K562 (cell line): ENCODE measurements around the gene SGK1. TPM values are rescaled to one million over a fixed set of nuclear protein-coding genes. Genes with fewer than 3 reads are reported as not detected.

Experiments used
- ATAC-seq: fragments of 200-7000 bp; cut with Tn5 transposase; 3 replicates; pipeline ENCODE4 v1.9.1; 2020; ENCODE audit warnings: moderate library complexity
- BruUV-seq: library from RNA; stranded (reverse); fragments of 400-500 nt; replicated peaks from 2 replicates; lab custom pipeline; 2021; lab: Mats Ljungman, UMichigan
- CTCF ChIA-PET: fragments of 300-600 bp; formaldehyde crosslinking; extraction: SDS; loops from one replicate; lab custom pipeline; 2021; ENCODE audit warnings: low intra/inter-chr PET ratio; lab: Yijun Ruan, JAX
- POLR2A ChIA-PET: fragments of 300-600, 350-650 bp; sonication (Branson Sonifier 250); formaldehyde crosslinking; extraction: SDS; loops from one replicate; lab custom pipeline; 2021; ENCODE audit warnings: antibody characterized with exemption, inconsistent platforms; lab: Yijun Ruan, JAX
- DNase-seq, 4 experiments: peaks; one replicate each; pipeline versions ENCODE4 v3.0.0 to v3.0.0-alpha.2; 2011 to 2018; ENCODE audit warnings: low spot score in 3 of 4, mixed read lengths in 3 of 4; ENCODE audit errors: extremely low read depth in 1 of 4
- FAIRE-seq: peaks from 2 replicates; lab custom pipeline; 2011; peaks lifted over from hg19 to GRCh38; lab: Jason Lieb, UNC
- H2AFZ ChIP-seq: 2 replicates; pipeline ENCODE4 v1.6.0; 2011; ENCODE audit warnings: low read depth, low read length, control low read depth, inconsistent platforms
- H3K27ac ChIP-seq: fragments of 200-600 bp; 3 replicates; pipeline ENCODE4 v1.8.0; 2011; ENCODE audit warnings: low read depth, mild to moderate bottlenecking, control low read depth, inconsistent platforms, low read length, moderate library complexity, mixed read lengths; ENCODE audit errors: extremely low read depth
- H3K27me3 ChIP-seq, 2 experiments: fragments of 300-600 bp in 1 of 2; 2 replicates in 1 of 2; 3 replicates in 1 of 2; pipeline versions ENCODE4 v1.6.0 to v1.8.0; 2011; ENCODE audit warnings: inconsistent platforms in 2 of 2, low read length in 2 of 2, mild to moderate bottlenecking in 1 of 2, mixed read lengths in 1 of 2, moderate library complexity in 1 of 2; ENCODE audit not compliant: control insufficient read depth in 2 of 2, insufficient read depth in 2 of 2
- H3K36me3 ChIP-seq: fragments of 300-600 bp; 3 replicates; pipeline ENCODE4 v1.8.0; 2011; ENCODE audit warnings: mild to moderate bottlenecking, low read length, inconsistent platforms; ENCODE audit not compliant: control insufficient read depth, insufficient read depth
- H3K4me1 ChIP-seq, 2 experiments: fragments of 200-600 bp in 1 of 2; replicated peaks in 1 of 2; 2 replicates in 1 of 2; 3 replicates in 1 of 2; pipeline versions ENCODE4 v1.5.1 to v1.8.0; 2011; ENCODE audit warnings: inconsistent platforms in 2 of 2, low read length in 2 of 2, mild to moderate bottlenecking in 1 of 2, mixed read lengths in 1 of 2, moderate library complexity in 1 of 2; ENCODE audit not compliant: control insufficient read depth in 2 of 2, insufficient read depth in 2 of 2
- H3K4me2 ChIP-seq: 2 replicates; pipeline ENCODE4 v1.6.1; 2011; ENCODE audit warnings: low read length, control low read depth, inconsistent platforms, mixed read lengths; ENCODE audit not compliant: insufficient read depth
- H3K4me3 ChIP-seq: fragments of 200-600 bp; sonication (generic), shearing (Covaris generic); 2 replicates; pipeline ENCODE4 v1.5.1; 2016; ENCODE audit warnings: control low read depth, inconsistent platforms
- H3K79me2 ChIP-seq: fragments of 200-600 bp; 3 replicates; pipeline ENCODE4 v1.8.0; 2011; ENCODE audit warnings: low read length, inconsistent platforms; ENCODE audit not compliant: control insufficient read depth, insufficient read depth
- H3K9ac ChIP-seq, 2 experiments: 2 replicates each; pipeline versions ENCODE4 v1.6.0 to v1.6.1; 2011; ENCODE audit warnings: low read depth in 2 of 2, low read length in 2 of 2, control low read depth in 1 of 2, inconsistent platforms in 1 of 2, mild to moderate bottlenecking in 1 of 2, mixed read lengths in 1 of 2; ENCODE audit not compliant: insufficient read depth in 1 of 2
- H3K9me1 ChIP-seq: one replicate; pipeline ENCODE4 v1.6.0; 2011; ENCODE audit warnings: inconsistent platforms, mild to moderate bottlenecking, low read length, moderate library complexity; ENCODE audit not compliant: control insufficient read depth, insufficient read depth
- H3K9me3 ChIP-seq: replicated peaks from 2 replicates; pipeline ENCODE4 v1.5.1; 2011; ENCODE audit warnings: low read depth, low read length, inconsistent platforms; ENCODE audit not compliant: control insufficient read depth, insufficient read depth
- H4K20me1 ChIP-seq: replicated peaks from 2 replicates; pipeline ENCODE4 v1.6.1; 2011; ENCODE audit warnings: low read length, inconsistent platforms, mixed read lengths; ENCODE audit not compliant: control insufficient read depth, insufficient read depth
- BRD4 ChIP-seq: fragments of 200-600 bp; sonication (generic); IDR thresholded peaks from 2 replicates; pipeline ENCODE4 v1.6.1; 2017; ENCODE audit warnings: inconsistent platforms
- C11orf30 ChIP-seq: fragments of 450-650 bp; IDR thresholded peaks from 2 replicates; pipeline ENCODE4 v1.6.1; 2016; ENCODE audit warnings: low read depth, mild to moderate bottlenecking
- CHD1 ChIP-seq: fragments of 200-600 bp; sonication (generic); IDR thresholded peaks from one replicate; pipeline ENCODE4 v1.6.1; 2012; ENCODE audit warnings: mild to moderate bottlenecking, moderate library complexity, low read length, inconsistent platforms
- LEF1 ChIP-seq: fragments of 450-650 bp; IDR thresholded peaks from 2 replicates; pipeline ENCODE4 v1.6.1; 2016; ENCODE audit warnings: mild to moderate bottlenecking
- MED1 ChIP-seq: sonication (generic); formaldehyde crosslinking; IDR thresholded peaks from 2 replicates; pipeline ENCODE4 v1.8.1; 2023; ENCODE audit warnings: missing genetic modification reagents, borderline replicate concordance
- NCOA1 ChIP-seq: fragments of 450-650 bp; IDR thresholded peaks from 2 replicates; pipeline ENCODE4 v1.6.1; 2016; ENCODE audit warnings: low read depth
- NFIC ChIP-seq: fragments of 450-650 bp; IDR thresholded peaks from 2 replicates; pipeline ENCODE4 v1.6.1; 2017; ENCODE audit warnings: mild to moderate bottlenecking, inconsistent platforms
- NR2F6 ChIP-seq: fragments of 450-650 bp; formaldehyde crosslinking; IDR thresholded peaks from 2 replicates; pipeline ENCODE4 v1.4.0; 2020; ENCODE audit warnings: mild to moderate bottlenecking
- PHTF2 ChIP-seq: fragments of 250-450 bp; sonication (Bioruptor Pico); IDR thresholded peaks from 2 replicates; pipeline ENCODE4 v1.5.0; 2021; ENCODE audit warnings: mild to moderate bottlenecking
- TAF1 ChIP-seq: IDR thresholded peaks from 2 replicates; pipeline ENCODE4 v1.6.1; 2011; ENCODE audit warnings: mild to moderate bottlenecking, low read length, moderate library complexity; ENCODE audit not compliant: insufficient read depth, control insufficient read depth, severe bottlenecking; ENCODE audit errors: extremely low read depth
- TOE1 ChIP-seq, 2 experiments: fragments of 450-650 bp in 1 of 2; sonication (generic) in 1 of 2; formaldehyde crosslinking in 1 of 2; IDR thresholded peaks; 2 replicates each; pipeline versions ENCODE4 v1.7.1 to v1.8.0; 2016 to 2022; ENCODE audit warnings: borderline replicate concordance in 2 of 2, mild to moderate bottlenecking in 2 of 2, antibody characterized with exemption in 1 of 2, inconsistent platforms in 1 of 2, low read depth in 1 of 2, missing genetic modification reagents in 1 of 2, moderate library complexity in 1 of 2
- YY1 ChIP-seq, 3 experiments: IDR thresholded peaks; 2 replicates each; pipeline ENCODE4 v1.6.1; 2011; ENCODE audit warnings: low read length in 2 of 3, mild to moderate bottlenecking in 2 of 3, moderate library complexity in 2 of 3, borderline replicate concordance in 1 of 3, control low read depth in 1 of 3, low read depth in 1 of 3; ENCODE audit not compliant: insufficient read depth in 3 of 3, insufficient replicate concordance in 2 of 3, control insufficient read depth in 1 of 3, insufficient read length in 1 of 3; ENCODE audit errors: extremely low read depth in 1 of 3
- ZNF143 ChIP-seq: sonication (generic); formaldehyde crosslinking; IDR thresholded peaks from 2 replicates; pipeline ENCODE4 v1.9.0; 2022; ENCODE audit warnings: mild to moderate bottlenecking, missing genetic modification reagents
- WGBS: fragments of 100-300 bp; shearing (Covaris generic); methylation state at CpG from one replicate; pipeline ENCODE4 v1.1.6; 2016; ENCODE audit warnings: low coverage, mixed read lengths; ENCODE audit not compliant: insufficient coverage; ENCODE audit errors: missing lambda C conversion rate; 5-methylcytosine and 5-hydroxymethylcytosine counted together
- in situ Hi-C: fragments of 300-500 bp; cut with MboI; formaldehyde crosslinking; loops from 4 replicates; pipeline ENCODE4 v1.15.0; 2018; ENCODE audit warnings: inconsistent platforms, mixed read lengths
- intact Hi-C: fragments of 100-400 bp; cut with micrococcal nuclease; formaldehyde crosslinking; loops from 2 replicates; pipeline ENCODE4 v1.14.2; 2022
- polyA plus RNA-seq, 8 experiments: library from polyadenylated mRNA; depleted of rRNA in 4 of 8; stranded (reverse) in 5 of 8; unstranded in 3 of 8; fragments of >200 nt; fragmentation: Nextera tagmentation in 2 of 8; fragmentation: Illumina TruSeq in 1 of 8; extraction: Ambion mirVana in 2 of 8; extraction: Trizol in 1 of 8; gene quantifications; 2 replicates each; pipeline versions ENCODE4 v1.2.1 to v1.2.3, GENCODE V29; 2011 to 2014; ENCODE audit warnings: inconsistent platforms in 1 of 8, missing spikeins in 1 of 8
- total RNA-seq, 7 experiments: library from RNA; depleted of rRNA in 6 of 7; stranded (reverse); fragments of >200 nt in 6 of 7; fragmentation: Illumina TruSeq in 2 of 7; extraction: Trizol in 2 of 7; gene quantifications; 2 replicates each; pipeline versions ENCODE4 v1.2.1 to v1.2.3, GENCODE V29; 2011 to 2021; ENCODE audit warnings: low replicate concordance in 1 of 7
- TF ChIP-seq, protein P1 (sequence below): fragments of 250-450 bp; sonication (Bioruptor Pico); IDR thresholded peaks from 2 replicates; pipeline ENCODE4 v1.8.0; 2021; ENCODE audit warnings: moderate library complexity, mild to moderate bottlenecking, inconsistent platforms

SGK1 gene
- total and polyA plus RNA-seq, 9 of the 15 experiments (the other 6 are each of a cell fraction or from before 2014, with no cell fraction given) = 3.5 to 7.2 (median 3.9) TPM

DNA sequence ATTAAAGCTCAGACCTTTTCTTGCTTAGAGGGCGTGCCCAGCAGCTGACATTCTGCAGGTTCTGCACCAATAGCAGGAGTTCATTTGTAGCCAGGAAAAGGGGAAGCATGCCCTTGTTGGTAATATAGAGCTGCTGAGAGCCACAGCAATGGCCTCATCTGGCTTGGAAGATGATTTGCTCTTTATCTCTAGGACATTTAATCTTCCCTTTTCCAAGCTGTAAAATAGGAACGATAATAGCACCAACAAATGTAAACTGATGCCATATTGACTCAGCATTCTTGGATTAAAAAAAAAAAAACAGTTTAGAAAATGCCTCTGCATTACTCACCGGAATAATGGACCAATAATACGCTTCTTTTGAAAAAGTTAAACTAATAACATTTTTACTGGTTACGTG is 172.1 kb downstream of the SGK1 start:
- Histone ChIP-seq H4K20me1 (no peaks in the 10 kb centered on the region), H3K9me1 (no peaks in the 10 kb centered on the region), H3K27ac (no peak overlapping the region), H3K9me3 (no peaks in the 10 kb centered on the region), H3K36me3 (no peaks in the 10 kb centered on the region), H3K4me2 (no peak overlapping the region), H3K4me3 (no peak overlapping the region), H3K9ac (no peak overlapping the region), H2AFZ (no peak overlapping the region), H3K4me1 (peaks cover 0 to 17% of the 10 kb centered on the region in 2 experiments; a peak in 3 of 5 replicates), H3K27me3 (no peaks in the 10 kb centered on the region)
- intact Hi-C loops (loop anchor here (5.0 kb wide), 1 partner anchor 33 kb away; no protein-coding TSS in a partner anchor), in situ Hi-C loops (no loop called here)
- ChIA-PET POLR2A (no interaction called here), CTCF (no interaction called here)
- peak in 1 of 4 experiments; percentile 12 for DNase-seq
- no peak for FAIRE-seq
- WGBS = 55% methylated on average over 5 of the region's 5 CpGs
- no TSS peak for BruUV-seq
- peak; percentile 80 for ATAC-seq
- TF ChIP-seq NCOA1 (no peak), C11orf30 (0 out of 2 replicates have a peak, but pooled peaks have one; percentile 5)
- TF ChIP-seq, all 486 proteins: peak for 1
- H3K79me2 ChIP-seq = no peaks in the 10 kb centered on the region

DNA sequence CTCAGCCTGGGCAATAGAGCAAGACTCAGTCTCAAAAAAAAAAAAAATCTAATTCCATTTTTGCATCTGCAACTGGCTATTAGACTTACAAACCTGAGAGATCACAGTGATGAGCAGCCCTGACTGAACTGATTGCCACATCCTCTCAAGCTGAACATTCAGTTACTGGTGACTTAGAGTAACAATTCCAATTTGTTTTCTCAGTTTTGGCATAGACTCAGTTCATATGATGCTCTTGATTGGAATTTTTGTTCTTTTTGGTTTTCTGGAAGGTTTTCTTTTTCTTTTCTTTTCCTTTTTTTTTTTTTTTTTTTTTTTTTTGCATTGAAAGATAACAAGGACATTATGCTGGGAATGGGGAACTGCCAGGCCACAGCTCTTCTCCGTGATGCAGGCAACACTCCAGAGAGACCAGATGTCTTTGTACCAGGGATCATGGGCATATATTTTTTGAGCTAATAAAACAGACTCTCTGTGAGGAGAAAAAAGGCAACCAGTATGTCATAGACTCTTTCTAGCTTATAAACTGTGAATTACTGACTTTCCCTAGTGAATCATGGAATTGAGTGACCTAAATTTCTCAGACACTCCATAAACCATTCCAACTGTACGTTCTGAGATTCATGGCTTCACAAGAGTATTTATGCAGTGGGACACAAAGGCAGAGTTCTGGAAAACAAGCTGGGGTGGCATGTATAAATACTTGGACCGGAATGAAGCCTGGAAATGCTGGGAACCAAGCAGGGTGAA is 179.5 kb downstream of the SGK1 start:
- no peak overlapping the region for H3K27ac ChIP-seq
- H3K4me1 ChIP-seq = no peaks in the 10 kb centered on the region
- ChIA-PET CTCF (interaction anchor here (0.6 kb wide), 1 partner anchor 14 kb away, joined by 3 read pairs; no protein-coding TSS in a partner anchor), POLR2A (interaction anchor here (0.6 to 0.7 kb wide), 2 partner anchors 15 to 207 kb away, joined by 3 read pairs; no protein-coding TSS in a partner anchor)
- no peaks in the 10 kb centered on the region for H3K36me3 ChIP-seq
- no peak overlapping the region for H3K4me2 ChIP-seq
- H4K20me1 ChIP-seq = no peaks in the 10 kb centered on the region
- no peaks in the 10 kb centered on the region for H3K9me3 ChIP-seq
- FAIRE-seq (no peak), DNase-seq (no peak), ATAC-seq (no peak)
- 14% methylated on average over 3 of the region's 3 CpGs for WGBS
- in situ Hi-C loops = no loop called here
- H2AFZ ChIP-seq = no peak overlapping the region
- intact Hi-C loops = no loop called here
- H3K9me1 ChIP-seq = no peaks in the 10 kb centered on the region
- no peaks in the 10 kb centered on the region for H3K79me2 ChIP-seq
- peaks cover 0 to 11% of the 10 kb centered on the region in 2 experiments; a peak in 3 of 5 replicates for H3K27me3 ChIP-seq
- no peak overlapping the region for H3K9ac ChIP-seq
- H3K4me3 ChIP-seq = no peak overlapping the region
- no TSS peak for BruUV-seq
- TF ChIP-seq PHTF2 (CRISPR knock-in tag) (no peak), CHD1 (no peak), BRD4 (no peak), NR2F6 (CRISPR knock-in tag) (no peak), ZNF143 (no peak), LEF1 (no peak), TAF1 (no peak), MED1 (CRISPR knock-in tag) (no peak), NFIC (no peak), YY1 (IDR thresholded peaks at IDR 0.05; ENCODE audit: borderline replicate concordance in 1 of 3, control insufficient read depth in 1 of 3, extremely low read depth in 1 of 3, insufficient read depth in 3 of 3, insufficient read length in 1 of 3, insufficient replicate concordance in 2 of 3, low read depth in 1 of 3, low read length in 2 of 3) (no peak), TOE1 (IDR thresholded peaks at IDR 0.05; ENCODE audit: borderline replicate concordance) (no peak), TOE1 (CRISPR knock-in tag; IDR thresholded peaks at IDR 0.05; ENCODE audit: borderline replicate concordance, low read depth) (no peak)
- TF ChIP-seq, protein P1, sequence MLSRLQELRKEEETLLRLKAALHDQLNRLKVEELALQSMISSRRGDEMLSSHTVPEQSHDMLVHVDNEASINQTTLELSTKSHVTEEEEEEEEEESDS (CRISPR knock-in tag) = no peak
